Uterus (tissue), 2 donors: ENCODE results near the gene TIMM10B.

ENCODE experiments used
- POLR2A ChIP-seq, 2 donors: fragments of 450-650 bp; IDR thresholded peaks; one replicate each; pipeline ENCODE4 v1.6.1; 2016; ENCODE audit warnings: antibody characterized with exemption in 2 of 2, mild to moderate bottlenecking in 1 of 2, moderate library complexity in 1 of 2
- TF ChIP-seq, protein P1 (sequence below), 4 experiments: fragments of 200-600 bp in 2 of 4; fragments of 450-650 bp in 2 of 4; sonication (generic) in 2 of 4; IDR thresholded peaks; one replicate each; pipeline ENCODE4 v1.5.1; 2016 to 2019; ENCODE audit warnings: antibody characterized with exemption in 4 of 4, mild to moderate bottlenecking in 2 of 4, moderate library complexity in 1 of 4

DNA sequence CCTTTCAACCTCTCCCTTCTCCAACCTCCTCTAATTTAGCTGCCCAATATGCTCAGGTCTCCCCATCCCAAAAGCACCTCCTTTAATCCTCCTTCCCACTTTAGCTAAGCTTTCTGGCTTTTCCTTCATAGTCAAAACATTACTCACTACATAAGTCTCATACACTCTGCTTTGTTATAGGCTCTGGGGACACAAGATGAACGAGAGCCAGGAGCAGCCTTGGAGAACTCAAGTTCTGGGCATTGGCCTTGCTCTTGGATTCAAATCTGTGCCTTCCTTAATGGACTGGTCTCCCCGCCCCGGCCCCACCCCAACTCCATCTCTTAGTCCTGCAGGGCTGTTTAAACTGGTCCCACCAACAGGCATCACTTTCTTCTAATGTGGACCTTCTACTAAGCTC is 29.1 kb upstream of the TIMM10B start:
- TF ChIP-seq, protein P1, sequence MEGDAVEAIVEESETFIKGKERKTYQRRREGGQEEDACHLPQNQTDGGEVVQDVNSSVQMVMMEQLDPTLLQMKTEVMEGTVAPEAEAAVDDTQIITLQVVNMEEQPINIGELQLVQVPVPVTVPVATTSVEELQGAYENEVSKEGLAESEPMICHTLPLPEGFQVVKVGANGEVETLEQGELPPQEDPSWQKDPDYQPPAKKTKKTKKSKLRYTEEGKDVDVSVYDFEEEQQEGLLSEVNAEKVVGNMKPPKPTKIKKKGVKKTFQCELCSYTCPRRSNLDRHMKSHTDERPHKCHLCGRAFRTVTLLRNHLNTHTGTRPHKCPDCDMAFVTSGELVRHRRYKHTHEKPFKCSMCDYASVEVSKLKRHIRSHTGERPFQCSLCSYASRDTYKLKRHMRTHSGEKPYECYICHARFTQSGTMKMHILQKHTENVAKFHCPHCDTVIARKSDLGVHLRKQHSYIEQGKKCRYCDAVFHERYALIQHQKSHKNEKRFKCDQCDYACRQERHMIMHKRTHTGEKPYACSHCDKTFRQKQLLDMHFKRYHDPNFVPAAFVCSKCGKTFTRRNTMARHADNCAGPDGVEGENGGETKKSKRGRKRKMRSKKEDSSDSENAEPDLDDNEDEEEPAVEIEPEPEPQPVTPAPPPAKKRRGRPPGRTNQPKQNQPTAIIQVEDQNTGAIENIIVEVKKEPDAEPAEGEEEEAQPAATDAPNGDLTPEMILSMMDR (IDR thresholded peaks at IDR 0.05) = no peak
- no peak for TF ChIP-seq POLR2A (IDR thresholded peaks at IDR 0.05)
